ENCODE measurements around the gene DOC2B. TPM values are rescaled to one million over a fixed set of nuclear protein-coding genes. Genes with fewer than 3 reads are reported as not detected.
"Not testable (repeated sequence)": the region's sequence is repeated elsewhere in the genome, so short reads cannot be mapped to it uniquely, and the experiment has no call there.

The DOC2B gene
- total RNA-seq, 4 donors from 2014 or later: 2.0 to 8.7 (median 5.2) TPM

DNA sequence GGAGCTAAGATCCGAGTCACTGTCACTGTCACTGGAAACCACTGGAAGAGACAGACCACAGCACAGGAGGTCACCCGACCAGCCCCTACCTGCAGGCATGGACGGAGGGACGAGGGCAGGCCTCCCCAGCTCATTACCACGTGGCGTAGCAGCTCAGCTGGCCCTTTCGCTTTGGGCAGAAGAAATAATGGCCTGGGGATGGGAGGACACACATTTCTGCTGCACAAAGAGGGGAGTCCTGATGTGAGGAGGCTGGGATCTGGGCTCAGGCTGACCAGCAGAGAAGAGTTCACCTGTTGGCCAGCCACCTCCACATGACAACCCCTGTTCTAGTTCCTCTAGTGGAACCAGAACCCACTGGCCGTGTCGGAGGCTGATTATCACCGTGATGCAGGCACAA, 38.2 kb upstream of the DOC2B start:
- no peak overlapping the region for H3K4me3 ChIP-seq (ENCODE audit: low read depth, poor library complexity, severe bottlenecking)
- intact Hi-C loops (cut with DNase I; ENCODE audit: low total_unique reads): no loop called here
- WGBS, 2 donors: 89 to 94% methylated on average over 7 to 10 of the region's 10 CpGs
- DNase-seq (ENCODE audit: low spot score in 2 of 2): no peak
- no peak for TF ChIP-seq POLR2A (IDR thresholded peaks at IDR 0.05)
- no peak for TF ChIP-seq CTCF (IDR thresholded peaks at IDR 0.05)

GRCh38 chr17:218432-219110, 37.1 kb upstream of the DOC2B start:
- TF ChIP-seq CTCF (IDR thresholded peaks at IDR 0.05) (no peak), POLR2A (IDR thresholded peaks at IDR 0.05) (no peak)
- intact Hi-C loops (cut with DNase I; ENCODE audit: low total_unique reads): no loop called here
- WGBS, 2 donors: 72 to 81% methylated on average over 8 of the region's 8 CpGs
- H3K4me3 ChIP-seq (ENCODE audit: low read depth, poor library complexity, severe bottlenecking): no peak overlapping the region
- DNase-seq (ENCODE audit: low spot score in 2 of 2): no peak

DNA sequence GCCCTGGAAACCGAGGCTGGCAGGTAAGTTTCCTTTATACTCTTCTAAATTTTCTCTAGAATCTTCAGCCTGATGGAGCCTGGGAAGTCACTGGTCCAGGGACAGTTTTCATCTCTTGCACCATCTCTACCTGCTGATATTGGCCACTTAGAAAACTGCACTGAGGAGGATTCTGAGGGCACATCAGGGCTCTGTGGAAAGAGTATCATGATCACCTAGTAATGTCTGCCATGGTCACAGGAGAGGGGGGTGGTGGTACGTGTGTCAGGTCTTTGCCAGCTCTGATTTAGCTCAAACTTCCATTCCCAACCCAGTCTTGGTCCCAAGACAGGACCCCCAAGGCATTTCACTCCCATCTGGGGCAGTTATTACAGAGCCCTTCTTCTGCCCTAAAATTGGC, 35.2 kb upstream of the DOC2B start:
- TF ChIP-seq POLR2A (IDR thresholded peaks at IDR 0.05) (no peak), CTCF (IDR thresholded peaks at IDR 0.05) (no peak)
- 40 to 59% methylated on average over 2 of the region's 2 CpGs for WGBS, 2 donors
- no peak for DNase-seq (ENCODE audit: low spot score in 2 of 2)
- H3K4me3 ChIP-seq (ENCODE audit: low read depth, poor library complexity, severe bottlenecking): no peak overlapping the region
- intact Hi-C loops (cut with DNase I; ENCODE audit: low total_unique reads): no loop called here

DNA sequence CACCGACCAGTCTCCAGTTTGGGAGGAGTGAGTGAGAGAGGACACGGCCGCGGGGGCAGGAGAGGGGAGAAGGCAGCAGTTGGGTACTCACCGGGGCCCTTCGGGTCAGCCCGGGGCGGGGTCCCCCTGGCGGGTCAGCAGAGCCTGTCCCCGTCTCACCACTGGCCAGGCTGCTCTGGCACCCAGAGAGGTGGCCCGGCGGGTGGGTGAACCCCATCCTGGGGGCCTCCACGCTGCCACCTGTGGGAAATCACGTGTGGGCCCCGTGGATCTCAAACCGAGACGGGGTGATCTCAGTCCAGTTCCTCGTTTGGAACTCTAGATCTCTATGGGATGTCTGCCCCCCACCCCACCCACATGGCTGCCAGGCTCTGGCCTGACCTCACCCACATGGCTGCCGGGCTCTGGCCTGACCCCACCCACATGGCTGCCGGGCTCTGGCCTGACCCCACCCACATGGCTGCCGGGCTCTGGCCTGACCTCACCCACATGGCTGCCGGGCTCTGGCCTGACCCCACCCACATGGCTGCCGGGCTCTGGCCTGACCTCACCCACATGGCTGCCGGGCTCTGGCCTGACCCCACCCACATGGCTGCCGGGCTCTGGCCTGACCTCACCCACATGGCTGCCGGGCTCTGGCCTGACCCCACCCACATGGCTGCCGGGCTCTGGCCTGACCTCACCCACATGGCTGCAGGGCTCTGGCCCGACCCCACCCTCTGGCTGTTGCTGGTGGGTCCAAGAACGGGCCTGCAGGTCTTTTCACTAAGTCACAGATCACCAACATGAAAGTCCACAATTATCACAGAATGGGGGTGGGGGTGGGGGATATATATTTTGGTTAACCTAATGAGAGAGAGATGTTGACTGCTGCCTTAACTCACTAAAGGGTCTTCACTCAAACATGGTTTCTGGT, 34.4 kb upstream of the DOC2B start:
- DNase-seq (ENCODE audit: low spot score in 2 of 2); intact Hi-C loops (cut with DNase I; ENCODE audit: low total_unique reads); H3K4me3 ChIP-seq (ENCODE audit: low read depth, poor library complexity, severe bottlenecking): not testable (repeated sequence)
- WGBS, 2 donors: 44 to 82% methylated on average over 11 to 19 of the region's 29 CpGs

DNA sequence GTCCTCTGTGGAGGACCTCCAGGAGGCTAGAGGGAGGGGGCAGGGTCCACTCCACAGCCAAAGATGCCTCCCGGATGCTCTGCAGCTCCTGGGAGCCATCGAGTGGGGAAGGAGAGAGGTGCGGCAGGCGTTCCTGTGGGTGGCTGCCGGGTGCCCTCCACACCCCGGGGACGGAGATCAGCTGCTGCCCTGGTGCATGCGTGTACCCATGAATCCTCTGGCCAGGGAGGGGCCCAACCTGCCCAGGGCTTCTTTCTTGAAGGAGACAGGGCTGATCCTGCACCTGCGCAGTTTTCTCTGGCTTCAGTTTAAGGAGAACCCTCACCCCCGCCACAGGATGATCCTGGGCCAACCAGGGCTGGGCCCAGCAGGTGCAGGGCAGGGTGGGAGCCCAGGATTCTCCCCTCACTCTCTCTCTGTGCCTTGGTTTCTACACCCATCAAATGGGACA, 33.5 kb upstream of the DOC2B start:
- H3K4me3 ChIP-seq (ENCODE audit: low read depth, poor library complexity, severe bottlenecking): no peak overlapping the region
- WGBS, 2 donors: 89 to 93% methylated on average over 10 of the region's 10 CpGs
- intact Hi-C loops (cut with DNase I; ENCODE audit: low total_unique reads): no loop called here
- TF ChIP-seq CTCF (IDR thresholded peaks at IDR 0.05): no peak
- no peak for DNase-seq (ENCODE audit: low spot score in 2 of 2)

Measured in lower leg skin (tissue), 4 donors.